GM19238 (cell line): ENCODE results near the gene SCRT2.
"Not testable (repeated sequence)": the region's sequence is repeated elsewhere in the genome, so short reads cannot be mapped to it uniquely, and the experiment has no call there.

Experiments
- DNase-seq: peaks from one replicate; pipeline ENCODE4 v3.0.0; 2011; ENCODE audit warnings: low spot score; ENCODE audit not compliant: insufficient read length

Gene SCRT2

GRCh38 chr20:701401-702129 is 26.0 kb upstream of the SCRT2 start:
- DNase-seq: no peak

DNA sequence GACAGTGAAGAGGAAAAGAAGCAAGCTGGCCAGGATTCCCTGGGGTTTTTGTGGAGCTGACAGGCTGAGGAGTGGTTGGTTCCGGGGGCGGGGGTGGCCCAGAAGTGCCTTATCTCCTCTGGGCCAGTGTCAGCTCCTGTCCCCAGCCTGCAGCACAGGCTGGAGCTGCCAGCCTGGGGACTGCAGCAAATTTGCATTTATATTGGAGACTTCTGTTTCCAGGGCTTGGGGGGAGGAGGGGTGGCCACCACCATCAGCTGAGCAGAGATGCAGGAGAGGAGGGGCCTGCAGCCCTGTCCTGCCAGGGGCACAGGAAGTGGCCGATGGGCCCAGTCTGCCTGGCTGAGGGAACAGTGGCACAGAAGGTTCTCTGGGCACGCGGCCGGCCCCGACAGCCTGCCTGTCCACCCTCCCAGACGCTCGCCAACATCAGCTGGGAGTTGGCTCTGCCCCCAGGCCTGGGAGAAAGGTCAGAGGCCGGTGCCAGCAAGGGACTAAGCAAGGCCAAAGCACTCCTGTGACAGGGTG is 24.3 kb upstream of the SCRT2 start:
- no peak for DNase-seq

DNA sequence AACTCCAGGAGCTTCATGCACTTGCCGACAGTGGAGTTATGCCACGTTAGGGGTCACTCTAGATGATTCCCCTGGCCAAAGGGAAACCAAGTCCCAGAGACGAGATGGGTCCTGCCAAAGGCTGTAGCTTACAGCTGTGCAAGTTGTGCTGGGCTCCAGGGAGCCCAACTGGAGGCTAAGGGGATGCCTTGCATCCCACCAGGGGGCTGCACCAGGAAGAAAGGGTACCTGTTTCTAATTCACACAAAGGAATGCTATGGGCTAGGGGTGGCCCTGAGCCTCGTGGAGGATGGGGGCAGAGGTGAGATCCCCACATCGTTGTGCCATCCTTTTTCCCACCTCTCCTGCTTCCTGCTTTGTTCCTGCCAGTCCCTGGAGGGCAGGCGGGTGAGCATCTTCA is 23.7 kb upstream of the SCRT2 start:
- DNase-seq: no peak

DNA sequence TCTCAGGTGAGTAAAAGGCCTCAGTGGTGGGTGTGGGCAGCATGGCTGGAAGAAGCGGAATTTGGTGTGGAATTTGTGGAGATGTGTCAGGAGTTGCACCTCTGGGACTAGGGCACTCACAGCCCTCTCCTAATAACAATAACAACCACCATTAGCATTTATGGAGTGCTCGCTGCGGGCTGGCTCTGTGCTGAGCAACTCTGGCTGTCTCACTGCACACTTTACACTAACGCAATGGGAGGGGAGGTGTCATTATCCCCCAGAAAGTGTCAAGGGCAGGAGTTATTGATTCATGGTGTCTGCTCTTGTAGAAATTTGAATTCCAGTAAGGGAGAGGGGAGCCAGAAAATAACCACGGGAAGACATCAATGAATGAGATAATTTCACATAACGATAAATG is 22.7 kb upstream of the SCRT2 start:
- DNase-seq: no peak

DNA sequence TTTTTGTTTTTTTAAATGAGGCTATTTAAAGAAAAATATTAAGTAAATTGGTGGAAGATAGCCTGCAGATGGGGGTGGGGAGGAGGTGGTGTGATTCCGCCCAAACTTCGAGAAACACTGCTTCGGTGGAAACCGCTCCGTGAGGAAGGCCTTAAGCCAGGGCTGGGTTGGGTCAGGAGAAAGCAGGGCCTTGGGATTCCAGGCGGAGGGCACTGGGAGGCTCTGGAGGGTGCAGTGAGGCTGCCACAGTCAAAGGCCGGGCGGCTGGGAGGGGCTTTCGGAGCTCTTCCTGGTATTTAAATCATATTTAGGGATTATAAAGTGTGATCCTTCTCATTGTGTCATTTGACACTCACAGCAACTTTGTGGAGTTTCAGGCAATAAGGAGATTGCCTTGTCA is 22.2 kb upstream of the SCRT2 start:
- no peak for DNase-seq

GRCh38 chr20:695165-695866 is 19.7 kb upstream of the SCRT2 start:
- no peak for DNase-seq

DNA sequence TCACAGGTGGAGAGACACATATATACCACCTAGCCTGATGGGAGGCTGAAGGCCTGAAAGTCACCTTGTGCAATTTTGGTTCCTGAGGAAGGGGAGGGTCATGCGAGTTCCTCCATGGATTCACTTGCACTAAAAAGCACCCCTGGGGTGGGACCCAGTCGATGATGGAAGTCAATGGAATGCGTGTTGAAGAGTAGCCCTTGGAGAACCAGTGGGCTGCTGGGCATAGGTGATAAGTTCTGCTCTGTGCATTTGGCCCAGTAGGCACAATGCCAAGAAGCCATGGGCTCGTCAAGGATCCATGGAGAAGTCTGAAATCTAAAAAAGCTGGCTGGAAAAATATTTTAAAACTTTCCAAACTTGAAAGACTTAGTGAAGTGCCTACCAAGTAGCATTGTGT is 18.9 kb upstream of the SCRT2 start:
- DNase-seq: no peak

GRCh38 chr20:693786-694185 is 18.2 kb upstream of the SCRT2 start:
- not testable (repeated sequence) for DNase-seq

GRCh38 chr20:692044-692443 is 16.4 kb upstream of the SCRT2 start:
- no peak for DNase-seq

- no peak for DNase-seq
Observed at GRCh38 chr20:689947-690346, 14.3 kb upstream of the SCRT2 start.

DNA sequence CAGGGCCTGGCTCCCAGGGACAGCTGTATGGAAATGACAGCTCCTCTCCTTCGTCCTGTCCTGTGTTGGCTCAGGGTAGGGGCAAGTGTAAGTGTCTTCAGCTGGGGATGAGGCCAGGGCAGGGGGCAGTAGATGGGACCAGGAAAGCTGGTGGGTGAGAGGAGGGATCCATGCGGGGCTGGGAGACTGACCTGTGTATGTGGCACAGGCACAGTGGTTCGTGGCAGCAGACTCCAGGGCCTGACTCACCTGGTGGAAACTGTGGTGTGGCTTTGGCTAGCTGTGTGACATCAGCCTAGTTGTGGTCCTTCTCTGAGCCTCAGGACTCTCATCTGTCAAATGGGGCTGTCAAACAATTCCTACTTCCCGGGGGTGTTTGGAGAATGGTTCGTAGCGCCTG is 13.7 kb upstream of the SCRT2 start:
- no peak for DNase-seq

DNA sequence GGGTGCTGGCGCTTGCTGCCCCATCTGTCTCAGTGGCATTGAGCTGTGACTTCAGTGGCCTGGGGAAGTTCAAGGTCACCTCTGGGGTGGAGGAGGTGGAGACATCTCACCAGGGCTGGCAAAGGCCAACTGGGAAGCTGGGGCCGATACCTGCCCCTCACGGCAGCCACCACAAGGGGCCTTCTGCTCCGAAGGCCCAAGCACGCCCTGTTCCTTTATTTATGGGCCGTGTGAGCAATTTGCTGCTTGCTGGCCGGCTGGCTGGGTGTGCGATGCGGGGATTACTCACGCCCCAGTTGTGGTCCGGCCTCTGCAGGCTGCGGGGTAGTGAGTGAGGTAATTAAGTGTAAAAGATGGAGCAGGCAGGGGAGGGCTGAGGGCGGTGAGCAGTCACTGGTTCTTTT is 13.2 kb upstream of the SCRT2 start:
- no peak for DNase-seq

DNA sequence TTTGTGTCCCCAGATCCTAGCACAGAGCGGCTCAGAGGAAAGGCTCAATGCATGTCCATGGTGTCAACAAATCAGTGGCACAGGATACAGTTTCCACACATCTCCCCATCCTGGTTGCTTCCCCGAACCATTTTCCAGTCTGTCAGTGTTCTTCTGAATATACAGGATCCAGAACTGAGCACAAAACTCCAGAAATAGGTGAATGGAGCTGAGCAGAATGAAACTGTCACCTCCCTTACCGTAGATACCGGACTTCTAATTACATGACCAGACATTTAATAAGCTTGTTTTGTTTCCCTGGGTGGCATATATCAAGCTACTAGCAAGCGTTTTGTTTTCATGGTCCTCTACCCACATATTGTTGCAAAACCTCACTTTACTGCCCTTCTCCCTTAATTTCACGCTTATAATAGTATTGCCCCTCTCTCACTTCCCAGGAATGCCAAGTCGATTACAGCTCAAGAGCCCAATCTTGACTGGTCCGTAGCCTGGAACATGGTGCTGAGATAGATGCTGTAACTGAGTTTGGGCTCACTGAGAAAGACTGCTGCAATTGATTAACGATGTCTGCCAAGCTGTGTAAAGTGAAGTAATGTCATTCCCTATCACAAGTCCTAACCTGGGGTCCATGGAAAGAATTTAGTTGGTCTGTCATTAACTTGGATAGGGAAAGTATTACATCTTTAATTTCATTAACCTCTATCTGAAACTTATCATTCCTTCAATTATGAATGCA is 12.0 kb upstream of the SCRT2 start:
- no peak for DNase-seq

GRCh38 chr20:684676-685319 is 9.2 kb upstream of the SCRT2 start:
- no peak for DNase-seq

DNA sequence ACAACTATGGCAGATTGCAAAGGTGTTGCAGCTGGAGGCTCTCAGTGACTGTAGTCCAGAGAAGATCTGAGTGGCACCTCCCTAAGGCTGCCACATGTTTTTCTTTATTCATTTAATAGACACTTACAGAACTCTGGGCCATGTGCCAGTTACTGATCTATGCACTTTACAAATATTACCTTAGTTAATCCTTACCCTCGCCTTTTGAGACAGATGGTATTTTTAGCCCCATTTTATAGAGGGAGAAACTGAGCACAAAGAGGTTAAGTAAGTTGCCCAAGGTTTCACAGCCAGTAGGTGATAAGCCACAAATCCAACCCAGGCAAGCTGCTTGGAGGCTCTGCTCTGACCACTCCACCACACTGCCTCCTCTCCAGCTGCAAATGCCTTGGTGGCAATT is 6.5 kb upstream of the SCRT2 start:
- DNase-seq: no peak

- no peak for DNase-seq
Observed at GRCh38 chr20:680638-681187, 5.1 kb upstream of the SCRT2 start.

- DNase-seq: no peak
Observed at GRCh38 chr20:677957-678356, 2.4 kb upstream of the SCRT2 start.

GRCh38 chr20:676967-677366 is 1.4 kb upstream of the SCRT2 start:
- DNase-seq: no peak

- DNase-seq: no peak
Observed at GRCh38 chr20:676315-676937, 824 bp upstream of the SCRT2 start.

GRCh38 chr20:675033-675452 is 559 bp downstream of the SCRT2 start:
- DNase-seq: no peak

DNA sequence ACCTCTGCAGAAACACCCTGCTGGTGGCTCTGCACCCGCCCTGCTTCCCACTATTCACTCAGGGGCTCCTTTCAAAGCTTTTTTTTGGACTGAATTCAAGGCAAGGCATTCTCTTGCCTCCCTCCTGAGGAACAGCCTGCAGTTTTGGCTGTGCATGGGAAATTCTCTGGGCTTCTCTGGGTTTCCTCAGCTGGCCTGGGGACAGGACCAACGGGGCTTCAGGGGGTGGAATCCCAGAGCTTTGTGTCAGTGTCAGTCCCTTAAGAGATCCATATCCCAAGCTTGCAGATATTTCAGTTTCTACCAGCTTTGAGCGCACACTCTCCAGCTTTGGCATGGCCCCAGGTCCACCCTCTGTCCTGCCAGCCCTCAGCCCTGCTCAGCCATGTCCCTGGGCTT is 2.0 kb downstream of the SCRT2 start:
- DNase-seq: no peak
